Measurements from ENCODE around the gene CEBPE.

The CEBPE gene

GRCh38 chr14:23129759-23130316, 10.8 kb upstream of the CEBPE start:
- Histone ChIP-seq H3K27ac (ENCODE audit: low read depth, low read length) (no peak overlapping the region), H3K9me3 (ENCODE audit: insufficient read depth, low read length) (no peaks in the 10 kb centered on the region), H3K4me2 (ENCODE audit: low read depth, low read length, poor library complexity, severe bottlenecking) (no peak overlapping the region), H4K20me1 (ENCODE audit: low read depth, low read length) (no peaks in the 10 kb centered on the region), H3K36me3 (ENCODE audit: low read length) (no peaks in the 10 kb centered on the region), H3K79me2 (ENCODE audit: insufficient read depth, low read length) (no peaks in the 10 kb centered on the region), H3F3A (ENCODE audit: insufficient read depth) (no peaks in the 10 kb centered on the region), H3K27me3 (ENCODE audit: low read length) (no peaks in the 10 kb centered on the region), H2AFZ (ENCODE audit: low read depth, low read length, severe bottlenecking) (no peak overlapping the region), H3K4me3 (ENCODE audit: insufficient read depth, low read length, poor library complexity, severe bottlenecking) (no peak overlapping the region), H3K9me2 (replicated peaks; ENCODE audit: insufficient read depth, low read length) (no peaks in the 10 kb centered on the region), H3K9ac (ENCODE audit: low read length) (no peak overlapping the region)
- TF ChIP-seq CTCF (IDR thresholded peaks at IDR 0.05; ENCODE audit: insufficient read depth, low read length, poor library complexity, severe bottlenecking) (no peak), EZH2phosphoT487 (conservative IDR thresholded peaks at IDR 0.05; ENCODE audit: low read length) (no peak)

DNA sequence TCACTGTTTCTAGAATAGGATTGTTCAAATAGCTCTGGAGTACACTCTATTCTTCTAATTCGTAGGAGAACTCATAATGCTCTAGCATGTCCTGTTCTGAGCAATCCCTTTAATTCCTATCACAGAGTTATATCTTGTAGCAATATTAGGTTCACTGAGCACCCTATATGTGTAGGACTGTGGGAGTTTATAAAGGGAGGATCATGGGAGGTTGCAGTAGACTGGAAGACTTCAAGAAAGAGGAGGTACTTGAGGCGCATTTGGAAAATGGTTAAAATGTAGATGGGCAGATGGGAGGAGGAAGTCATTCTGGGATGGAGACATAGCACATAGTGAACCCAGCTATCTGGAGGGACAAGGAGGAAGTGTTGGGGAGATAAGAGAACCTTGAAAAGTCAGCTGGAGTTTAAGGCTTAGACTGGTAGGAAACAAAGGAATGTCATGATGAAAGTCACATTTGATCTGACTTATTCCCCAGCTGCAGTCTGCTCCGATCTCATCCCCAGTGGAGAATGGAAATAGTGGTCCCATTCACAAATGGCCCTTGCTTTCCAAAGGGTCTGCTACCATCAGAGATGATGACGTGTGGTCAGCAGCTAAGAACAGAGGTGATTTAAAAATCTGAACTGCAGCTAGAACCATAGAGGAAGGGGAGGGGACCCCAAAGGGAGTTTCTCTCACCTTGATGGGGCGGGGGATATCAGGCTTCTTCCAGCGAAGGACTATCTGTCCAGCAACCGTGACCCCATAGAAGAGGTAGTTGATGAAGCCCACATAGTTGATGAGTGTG, 10.1 kb upstream of the CEBPE start:
- Histone ChIP-seq H3K36me3 (ENCODE audit: low read length) (no peaks in the 10 kb centered on the region), H3K27me3 (ENCODE audit: low read length) (no peaks in the 10 kb centered on the region), H3K4me2 (ENCODE audit: low read depth, low read length, poor library complexity, severe bottlenecking) (no peak overlapping the region), H3K9me3 (ENCODE audit: insufficient read depth, low read length) (no peaks in the 10 kb centered on the region), H3K27ac (ENCODE audit: low read depth, low read length) (no peak overlapping the region), H3F3A (ENCODE audit: insufficient read depth) (no peaks in the 10 kb centered on the region), H4K20me1 (ENCODE audit: low read depth, low read length) (no peaks in the 10 kb centered on the region), H2AFZ (ENCODE audit: low read depth, low read length, severe bottlenecking) (no peak overlapping the region), H3K9ac (ENCODE audit: low read length) (no peak overlapping the region), H3K9me2 (replicated peaks; ENCODE audit: insufficient read depth, low read length) (no peaks in the 10 kb centered on the region), H3K4me3 (ENCODE audit: insufficient read depth, low read length, poor library complexity, severe bottlenecking) (no peak overlapping the region), H3K79me2 (ENCODE audit: insufficient read depth, low read length) (no peaks in the 10 kb centered on the region)
- TF ChIP-seq CTCF (IDR thresholded peaks at IDR 0.05; ENCODE audit: insufficient read depth, low read length, poor library complexity, severe bottlenecking), result no peak
- no peak for TF ChIP-seq EZH2phosphoT487 (conservative IDR thresholded peaks at IDR 0.05; ENCODE audit: low read length)

DNA sequence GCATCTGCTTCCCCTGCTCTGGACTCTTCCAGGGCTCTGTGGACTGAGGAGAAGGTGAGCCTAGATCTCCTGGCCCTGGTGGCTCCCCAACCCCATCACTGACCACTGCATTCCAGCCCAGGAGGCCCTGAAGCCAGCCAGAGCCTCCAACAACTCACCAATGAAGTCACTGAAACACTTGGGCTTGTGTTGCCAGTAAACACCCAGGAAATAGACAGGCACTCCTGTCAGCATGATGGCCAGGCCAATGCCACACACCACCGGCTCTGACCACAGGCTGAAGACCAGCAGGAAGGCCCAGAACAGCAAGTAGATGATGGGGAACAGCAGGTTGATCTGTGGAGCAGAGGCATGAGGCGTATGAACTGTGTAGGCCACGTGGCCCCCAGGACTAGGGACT, 8.8 kb upstream of the CEBPE start:
- no peaks in the 10 kb centered on the region for H3K9me3 ChIP-seq (ENCODE audit: insufficient read depth, low read length)
- no peak overlapping the region for H3K27ac ChIP-seq (ENCODE audit: low read depth, low read length)
- H3K4me3 ChIP-seq (ENCODE audit: insufficient read depth, low read length, poor library complexity, severe bottlenecking), result no peak overlapping the region
- H4K20me1 ChIP-seq (ENCODE audit: low read depth, low read length), result no peaks in the 10 kb centered on the region
- H3K4me2 ChIP-seq (ENCODE audit: low read depth, low read length, poor library complexity, severe bottlenecking), result no peak overlapping the region
- no peaks in the 10 kb centered on the region for H3K79me2 ChIP-seq (ENCODE audit: insufficient read depth, low read length)
- no peaks in the 10 kb centered on the region for H3K9me2 ChIP-seq (replicated peaks; ENCODE audit: insufficient read depth, low read length)
- H3K9ac ChIP-seq (ENCODE audit: low read length), result no peak overlapping the region
- H3F3A ChIP-seq (ENCODE audit: insufficient read depth), result no peaks in the 10 kb centered on the region
- TF ChIP-seq EZH2phosphoT487 (conservative IDR thresholded peaks at IDR 0.05; ENCODE audit: low read length) (no peak), CTCF (IDR thresholded peaks at IDR 0.05; ENCODE audit: insufficient read depth, low read length, poor library complexity, severe bottlenecking) (no peak)
- no peak overlapping the region for H2AFZ ChIP-seq (ENCODE audit: low read depth, low read length, severe bottlenecking)
- no peaks in the 10 kb centered on the region for H3K27me3 ChIP-seq (ENCODE audit: low read length)
- H3K36me3 ChIP-seq (ENCODE audit: low read length), result no peaks in the 10 kb centered on the region

All from SU-DHL-6 (cell line).